K562 (cell line): Measurements from ENCODE around the gene CHMP2A.

Source experiments
- CBX2 ChIP-seq: fragments of 200-600 bp; sonication (generic); IDR thresholded peaks from one replicate; pipeline ENCODE4 v1.6.1; 2012; ENCODE audit warnings: mild to moderate bottlenecking, low read length, inconsistent platforms; ENCODE audit not compliant: insufficient read depth, poor library complexity, severe bottlenecking
- SETDB1 ChIP-seq: IDR thresholded peaks from one replicate; pipeline ENCODE4 v1.6.1; 2012; ENCODE audit warnings: low read length, control low read depth, inconsistent platforms
- SPI1 ChIP-seq: IDR thresholded peaks from 2 replicates; pipeline ENCODE4 v1.6.1; 2011; ENCODE audit warnings: low read depth, low read length, control low read depth, borderline replicate concordance
- ZNF592 ChIP-seq: fragments of 450-650 bp; IDR thresholded peaks from 2 replicates; pipeline ENCODE4 v1.6.1; 2017; ENCODE audit warnings: antibody characterized with exemption, mild to moderate bottlenecking

- TF ChIP-seq SPI1 = no peak
- no peak for TF ChIP-seq CBX2
- no peak for TF ChIP-seq SETDB1
- no peak for TF ChIP-seq ZNF592
Measured at GRCh38 chr19:58571575-58571947, 16.7 kb upstream of the CHMP2A start.
